Gastrocnemius medialis (tissue), 4 donors: ENCODE results near the gene PDGFC.

Experiments used
- POLR2A ChIP-seq, 2 donors: fragments of 450-650 bp; IDR thresholded peaks; one replicate each; pipeline ENCODE4 v1.6.1; 2017; ENCODE audit warnings: antibody characterized with exemption in 2 of 2, mild to moderate bottlenecking in 2 of 2, moderate library complexity in 2 of 2
- TF ChIP-seq, protein P1 (sequence below), 5 experiments: fragments of 450-650 bp in 3 of 5; fragments of 200-600 bp in 2 of 5; sonication (generic) in 2 of 5; IDR thresholded peaks in 4 of 5; conservative IDR thresholded peaks in 1 of 5; 1 replicate in 4 of 5; 2 replicates in 1 of 5; pipeline ENCODE4 v1.5.1; 2016 to 2019; ENCODE audit warnings: antibody characterized with exemption in 5 of 5, mild to moderate bottlenecking in 3 of 5, moderate library complexity in 3 of 5

DNA sequence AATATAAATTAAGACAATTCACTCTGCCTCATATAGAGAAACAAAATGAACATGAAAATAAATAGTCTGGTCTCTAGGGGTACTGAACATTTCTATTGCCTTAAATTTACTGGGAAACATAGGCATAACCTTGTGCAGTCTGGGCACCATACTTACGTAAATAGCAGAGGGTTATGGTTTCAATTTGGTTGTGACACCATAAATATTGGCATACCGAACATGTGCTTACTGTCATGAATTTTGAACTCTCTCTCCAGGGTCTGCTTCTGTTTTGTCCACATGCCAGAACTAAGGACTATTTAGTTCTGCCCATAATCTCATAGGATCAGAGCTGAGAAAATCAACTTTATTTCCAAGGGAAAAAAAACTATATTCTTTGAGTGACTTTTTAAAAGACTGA is 17.6 kb downstream of the PDGFC start:
- TF ChIP-seq, protein P1, sequence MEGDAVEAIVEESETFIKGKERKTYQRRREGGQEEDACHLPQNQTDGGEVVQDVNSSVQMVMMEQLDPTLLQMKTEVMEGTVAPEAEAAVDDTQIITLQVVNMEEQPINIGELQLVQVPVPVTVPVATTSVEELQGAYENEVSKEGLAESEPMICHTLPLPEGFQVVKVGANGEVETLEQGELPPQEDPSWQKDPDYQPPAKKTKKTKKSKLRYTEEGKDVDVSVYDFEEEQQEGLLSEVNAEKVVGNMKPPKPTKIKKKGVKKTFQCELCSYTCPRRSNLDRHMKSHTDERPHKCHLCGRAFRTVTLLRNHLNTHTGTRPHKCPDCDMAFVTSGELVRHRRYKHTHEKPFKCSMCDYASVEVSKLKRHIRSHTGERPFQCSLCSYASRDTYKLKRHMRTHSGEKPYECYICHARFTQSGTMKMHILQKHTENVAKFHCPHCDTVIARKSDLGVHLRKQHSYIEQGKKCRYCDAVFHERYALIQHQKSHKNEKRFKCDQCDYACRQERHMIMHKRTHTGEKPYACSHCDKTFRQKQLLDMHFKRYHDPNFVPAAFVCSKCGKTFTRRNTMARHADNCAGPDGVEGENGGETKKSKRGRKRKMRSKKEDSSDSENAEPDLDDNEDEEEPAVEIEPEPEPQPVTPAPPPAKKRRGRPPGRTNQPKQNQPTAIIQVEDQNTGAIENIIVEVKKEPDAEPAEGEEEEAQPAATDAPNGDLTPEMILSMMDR (IDR thresholded peaks at IDR 0.05 in 4 of 5, conservative IDR thresholded peaks at IDR 0.05 in 1 of 5) = no peak
- no peak for TF ChIP-seq POLR2A (IDR thresholded peaks at IDR 0.05)
